HG02678 (cell line): Measurements from ENCODE around the gene WDR64.
"Not testable (repeated sequence)": the region's sequence is repeated elsewhere in the genome, so short reads cannot be mapped to it uniquely, and the experiment has no call there.

Source experiments
- ATAC-seq: cut with Tn5 transposase; IDR thresholded peaks from one replicate; pipeline ENCODE4 v1.9.1; 2021; ENCODE audit warnings: mild to moderate bottlenecking, moderate library complexity; ENCODE audit not compliant: unreplicated experiment

Gene WDR64

DNA sequence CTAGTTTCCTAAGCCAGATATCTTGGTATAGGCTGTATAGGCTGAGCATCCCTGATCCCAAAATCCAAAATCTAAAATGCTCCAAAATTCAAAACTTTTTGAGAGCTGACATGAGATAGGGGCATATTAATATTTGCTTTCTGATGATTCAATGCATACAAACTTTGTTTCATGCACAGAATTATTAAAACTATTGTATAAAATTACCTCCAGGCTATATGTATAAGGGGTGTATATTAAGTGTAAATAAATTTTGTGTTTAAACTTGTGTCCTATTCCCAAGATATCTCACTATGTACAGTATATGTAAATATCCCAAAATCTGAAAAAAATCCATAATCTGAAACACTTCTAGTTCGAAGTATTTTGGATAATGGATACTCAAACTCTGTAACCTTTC lies 2.6 kb downstream of the WDR64 start:
- ATAC-seq: no peak

DNA sequence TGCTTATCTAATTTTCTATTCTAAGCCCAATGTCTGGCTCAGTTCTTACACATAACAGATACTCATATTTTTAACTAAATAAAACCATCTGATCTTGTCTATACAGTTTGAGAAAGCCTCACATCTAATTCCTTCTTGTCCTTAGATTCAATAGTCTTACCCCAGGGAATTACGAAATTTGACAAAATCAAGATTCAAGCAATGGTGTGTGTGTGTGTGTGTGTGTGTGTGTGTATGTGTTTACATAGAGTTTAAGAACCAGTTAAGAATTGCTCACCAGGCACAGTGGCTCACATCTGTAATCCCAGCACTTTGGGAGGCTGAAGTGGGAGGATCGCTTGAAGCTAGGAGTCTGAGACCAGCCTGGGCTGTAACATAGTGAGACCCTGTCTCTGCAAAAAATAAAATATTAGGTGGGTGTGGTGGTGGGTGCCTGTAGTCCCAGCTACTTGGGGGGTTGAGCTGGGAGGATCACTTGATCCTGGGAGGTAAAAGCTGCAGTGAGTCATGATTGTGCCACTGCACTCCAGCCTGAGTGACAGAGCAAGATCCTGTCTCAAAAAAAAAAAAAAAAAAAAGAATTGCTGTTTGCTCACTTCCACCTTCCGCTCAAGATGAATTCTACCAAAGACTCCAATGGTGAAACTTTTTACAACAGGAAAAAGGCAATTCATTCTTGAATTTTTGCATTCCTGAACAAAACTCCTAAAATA lies 6.2 kb downstream of the WDR64 start:
- ATAC-seq: no peak

DNA sequence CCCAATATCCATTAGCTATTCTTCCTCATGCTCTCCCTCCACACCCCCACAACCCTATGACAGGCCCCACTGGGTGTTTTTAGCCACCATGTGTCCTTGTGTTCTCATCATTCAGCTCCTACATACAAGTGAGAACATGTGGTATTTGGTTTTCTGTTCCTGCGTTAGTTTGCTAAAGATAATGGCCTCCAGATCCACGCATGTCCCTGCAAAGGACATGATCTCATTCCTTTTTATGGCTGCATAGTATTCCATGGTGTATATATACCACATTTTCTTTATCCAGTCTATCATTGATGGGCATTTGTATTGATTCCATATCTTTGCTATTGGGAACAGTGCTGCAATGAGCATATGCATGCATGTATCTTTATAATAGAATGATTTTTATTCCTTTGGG lies 6.9 kb downstream of the WDR64 start:
- ATAC-seq: not testable (repeated sequence)

DNA sequence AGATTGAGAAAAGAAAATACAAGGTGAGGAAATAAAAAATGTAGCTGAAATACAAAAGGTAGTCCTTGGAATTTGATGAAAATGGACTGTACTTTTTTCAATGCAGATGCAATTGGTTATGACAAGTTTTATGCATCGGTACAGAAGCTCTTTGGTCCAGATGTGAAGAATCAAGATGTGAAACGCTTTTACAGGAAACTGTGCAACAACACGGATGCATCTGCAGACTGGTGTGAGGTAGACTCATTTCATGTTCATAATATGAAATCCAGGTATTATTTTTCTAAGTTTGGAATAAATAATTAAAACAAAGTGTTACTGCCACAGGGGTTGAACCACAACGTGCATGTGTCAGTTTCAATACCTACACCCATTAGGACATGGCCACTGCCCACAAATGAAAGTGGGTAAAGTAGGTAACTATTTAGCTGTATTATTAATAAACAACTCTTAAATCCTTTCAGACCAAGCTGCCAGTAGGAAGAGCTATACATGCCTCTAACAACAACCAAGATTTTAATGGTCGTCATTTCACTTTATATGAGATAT lies 8.4 kb downstream of the WDR64 start:
- ATAC-seq: no peak

DNA sequence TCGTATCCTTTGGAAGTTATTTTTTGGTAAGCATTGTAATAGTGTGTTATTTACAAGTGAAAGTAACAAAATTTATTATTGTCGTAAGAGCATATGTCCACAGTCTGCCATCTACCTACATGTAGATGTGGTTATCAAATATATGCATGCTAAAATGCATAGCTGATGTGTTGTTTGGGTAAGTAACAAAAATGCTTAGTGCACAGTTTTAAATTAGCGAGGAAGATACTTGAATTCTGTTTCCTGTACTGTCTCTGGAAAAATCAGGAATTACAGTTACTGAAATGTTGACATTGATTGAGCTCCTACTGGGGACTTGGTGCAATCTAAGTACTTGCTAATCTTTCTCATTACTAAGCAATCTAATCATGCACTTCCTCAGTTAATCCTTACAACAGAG lies 14.3 kb downstream of the WDR64 start:
- no peak for ATAC-seq

DNA sequence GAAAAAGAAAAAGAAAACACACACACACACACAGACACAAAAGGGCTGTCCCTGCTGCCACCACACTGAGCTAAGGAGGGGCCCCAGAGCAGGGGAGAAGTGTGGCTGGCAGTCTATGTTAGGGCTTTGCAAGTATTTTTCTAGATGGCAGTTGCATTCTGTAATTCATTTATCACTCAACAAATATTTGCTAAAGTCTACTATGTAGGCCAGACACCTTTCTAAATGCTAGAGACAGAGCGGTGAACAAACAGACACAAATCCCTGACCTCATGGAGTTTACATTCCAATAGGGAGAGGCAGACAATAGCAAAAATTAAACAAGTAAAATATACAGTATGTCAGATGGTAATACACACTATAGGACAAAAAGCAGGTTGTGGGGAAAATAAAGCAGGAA lies 20.2 kb downstream of the WDR64 start:
- ATAC-seq: no peak

GRCh38 chr1:241674805-241675384 lies 22.8 kb downstream of the WDR64 start:
- ATAC-seq: no peak

- no peak for ATAC-seq
These were observed 23.9 kb downstream of the WDR64 start for GRCh38 chr1:241675983-241676382.

GRCh38 chr1:241677201-241677600 lies 25.1 kb downstream of the WDR64 start:
- peak; percentile 96 for ATAC-seq

DNA sequence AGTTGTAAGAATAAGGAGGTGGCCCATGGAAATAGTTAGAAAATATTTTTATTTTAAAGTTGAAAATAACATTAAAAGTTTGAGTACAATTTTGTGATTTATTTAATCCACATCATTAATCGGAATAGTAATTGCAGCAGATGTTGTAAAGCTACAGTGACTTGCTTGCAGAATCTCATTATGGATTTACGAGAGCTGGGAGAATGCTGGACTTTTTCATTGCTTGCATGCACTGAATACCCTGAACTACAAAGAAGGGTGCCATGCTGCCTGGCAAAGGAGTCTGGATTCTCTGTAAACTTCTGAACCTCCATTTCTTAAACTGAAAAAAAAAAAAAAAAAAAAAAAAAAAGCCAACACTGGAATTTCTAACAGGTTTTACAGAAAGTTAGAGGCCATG lies 26.5 kb downstream of the WDR64 start:
- no peak for ATAC-seq

DNA sequence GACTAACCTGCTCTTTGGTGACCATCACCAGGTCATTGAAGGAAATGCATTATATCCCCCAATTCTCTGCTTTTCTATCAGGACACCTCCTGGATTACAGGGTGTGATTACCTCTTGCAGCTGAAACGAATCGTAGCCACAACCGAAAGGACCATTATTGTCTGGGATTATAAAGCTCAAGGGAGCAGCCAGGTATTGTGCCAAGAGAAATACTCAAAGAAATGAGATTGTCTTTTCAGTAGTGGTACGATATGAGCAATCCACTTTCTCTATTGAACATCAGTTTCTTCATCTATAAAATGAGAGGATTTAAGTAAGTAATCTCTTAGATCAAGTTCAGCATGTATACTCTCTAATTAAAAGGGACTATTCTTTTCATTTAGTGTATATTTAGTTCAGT lies 27.3 kb downstream of the WDR64 start:
- no peak for ATAC-seq

GRCh38 chr1:241679961-241680360 lies 27.9 kb downstream of the WDR64 start:
- ATAC-seq: no peak

GRCh38 chr1:241681861-241682448 lies 29.9 kb downstream of the WDR64 start:
- not testable (repeated sequence) for ATAC-seq

DNA sequence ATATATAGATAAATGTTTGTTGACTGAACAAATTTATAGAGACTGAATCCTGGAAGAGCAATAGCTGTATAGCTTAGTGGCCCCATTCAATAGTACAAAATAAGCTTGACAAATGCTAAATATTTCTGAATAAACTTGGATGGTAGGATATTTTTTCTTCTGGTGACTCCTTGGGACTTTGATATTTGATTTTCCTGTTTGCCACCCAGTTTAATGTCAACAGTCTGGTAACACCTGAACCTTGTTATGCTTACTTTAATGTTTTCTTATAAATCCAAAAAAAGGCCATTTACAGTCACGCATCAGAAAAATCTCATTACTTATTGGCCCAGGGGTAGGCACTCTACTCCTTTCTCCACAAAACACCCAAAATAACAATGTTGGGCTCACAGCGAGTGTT lies 30.8 kb downstream of the WDR64 start:
- no peak for ATAC-seq

DNA sequence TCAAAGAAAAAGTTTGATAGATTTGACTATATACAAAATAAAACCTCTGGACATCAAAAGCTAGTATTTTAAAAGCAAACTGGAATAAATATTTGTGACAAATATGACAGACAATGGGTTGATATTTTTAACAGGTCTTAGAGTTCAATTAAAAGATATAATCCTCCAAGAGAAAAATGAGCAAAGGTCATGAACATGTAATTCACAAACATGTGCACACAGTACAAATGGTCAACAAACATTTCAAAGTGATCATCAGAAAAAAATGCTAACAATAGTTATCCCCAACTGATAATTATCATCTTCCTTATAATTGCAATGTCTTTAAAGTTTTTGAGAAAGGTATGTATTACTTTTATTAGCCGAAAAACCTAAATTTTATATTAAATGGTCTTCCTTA lies 32.0 kb downstream of the WDR64 start:
- ATAC-seq: no peak

GRCh38 chr1:241688940-241689368 lies 36.9 kb downstream of the WDR64 start:
- no peak for ATAC-seq

DNA sequence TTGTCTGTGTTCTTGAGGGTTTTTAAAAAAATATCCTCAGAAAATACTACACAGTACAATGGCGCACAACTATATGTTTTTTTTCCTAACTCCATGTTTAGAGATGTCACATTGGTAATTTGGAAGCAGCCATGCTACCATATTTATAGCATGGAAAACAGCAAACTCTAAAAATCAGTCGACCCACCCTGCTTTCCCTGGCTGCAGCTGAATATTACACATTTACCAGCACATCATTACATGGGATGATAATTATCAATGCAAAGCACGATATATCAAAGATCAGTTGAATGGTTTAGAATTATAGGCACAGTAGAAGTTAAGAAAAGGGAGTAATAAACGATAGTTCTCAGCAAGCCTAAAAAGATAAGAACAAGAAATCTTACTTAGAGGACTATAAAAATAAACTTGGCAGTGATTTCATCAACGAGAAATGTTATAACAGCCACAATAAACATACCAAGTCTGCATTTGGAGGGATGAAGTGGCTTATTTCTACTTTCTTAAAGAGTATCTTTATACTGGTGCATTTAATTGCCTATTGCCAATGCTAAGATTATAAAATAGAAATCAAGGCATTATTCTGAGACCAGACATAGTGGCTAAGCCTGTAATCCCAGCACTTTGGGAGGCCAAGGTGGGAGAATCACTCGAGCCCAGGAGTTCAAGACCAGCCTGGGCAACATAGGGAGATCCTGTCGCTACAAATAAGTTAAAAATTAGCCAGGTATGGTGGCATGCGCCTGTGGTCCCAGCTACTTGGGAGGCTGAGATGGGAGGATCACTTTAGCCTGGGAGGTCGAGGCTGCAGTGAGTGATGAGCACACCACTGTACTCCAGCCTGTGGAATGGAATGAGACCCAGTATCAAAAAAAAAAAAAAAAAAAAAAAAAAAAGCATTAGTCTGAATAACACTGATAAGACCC lies 43.4 kb downstream of the WDR64 start:
- ATAC-seq: no peak

- ATAC-seq: no peak
These were observed 44.2 kb downstream of the WDR64 start for GRCh38 chr1:241696172-241696814.

- no peak for ATAC-seq
These were observed 44.9 kb downstream of the WDR64 start for GRCh38 chr1:241696815-241697639.

GRCh38 chr1:241697640-241698018 lies 45.5 kb downstream of the WDR64 start:
- no peak for ATAC-seq
